Panc1 (cell line): ENCODE measurements around the gene MID1IP1. TPM values are rescaled to one million over a fixed set of nuclear protein-coding genes. Genes with fewer than 3 reads are reported as not detected.

Experiments used
- ATAC-seq: fragments of 200-7000 bp; cut with Tn5 transposase; 2 replicates; pipeline ENCODE4 v1.9.1; 2020; ENCODE audit warnings: mild to moderate bottlenecking, moderate library complexity
- BruUV-seq: library from RNA; stranded (reverse); fragments of 400-500 nt; replicated peaks from 2 replicates; lab custom pipeline; 2021; lab: Mats Ljungman, UMichigan
- CTCF ChIA-PET: fragments of 300-600 bp; sonication (Branson Sonifier 250); formaldehyde crosslinking; loops from one replicate; lab custom pipeline; 2022; ENCODE audit warnings: antibody characterized with exemption; lab: Charles Lee
- POLR2A ChIA-PET: fragments of 300-600 bp; sonication (Branson Sonifier 250); formaldehyde crosslinking; loops from one replicate; lab custom pipeline; 2022; ENCODE audit warnings: antibody characterized with exemption; lab: Charles Lee
- DNase-seq: peaks from one replicate; pipeline ENCODE4 v3.0.0-alpha.2; 2010; ENCODE audit warnings: low read depth, low spot score
- H3K27ac ChIP-seq: 2 replicates; pipeline ENCODE4 v1.5.1; 2011; ENCODE audit warnings: mild to moderate bottlenecking, low read length, inconsistent platforms
- H3K27me3 ChIP-seq: fragments of 200-500 bp; sonication (Bioruptor generic); 2 replicates; pipeline ENCODE4 v1.6.0; 2014; ENCODE audit warnings: low read length, inconsistent platforms; ENCODE audit not compliant: control insufficient read depth, insufficient read depth
- H3K36me3 ChIP-seq: fragments of 200-500 bp; sonication (Bioruptor generic); 2 replicates; pipeline ENCODE4 v1.5.1; 2014; ENCODE audit warnings: inconsistent platforms, mild to moderate bottlenecking, low read length, moderate library complexity; ENCODE audit not compliant: control insufficient read depth, insufficient read depth
- H3K4me1 ChIP-seq: 2 replicates; pipeline ENCODE4 v1.5.1; 2011; ENCODE audit warnings: inconsistent platforms, mild to moderate bottlenecking, low read length, moderate library complexity; ENCODE audit not compliant: control insufficient read depth, insufficient read depth
- H3K4me3 ChIP-seq, 2 experiments: 2 replicates each; pipeline ENCODE4 v1.5.1; 2011 to 2012; ENCODE audit warnings: low read depth in 2 of 2, low read length in 2 of 2, mild to moderate bottlenecking in 2 of 2, inconsistent platforms in 1 of 2, moderate library complexity in 1 of 2
- H3K9me3 ChIP-seq: fragments of 200-500 bp; sonication (Bioruptor generic); 2 replicates; pipeline ENCODE4 v1.5.1; 2014; ENCODE audit warnings: low read depth, mild to moderate bottlenecking, inconsistent platforms, low read length, moderate library complexity; ENCODE audit not compliant: control insufficient read depth, insufficient read depth
- CTCF ChIP-seq: fragments of 450-650 bp; IDR thresholded peaks from 2 replicates; pipeline ENCODE4 v1.5.1; 2017; ENCODE audit warnings: mild to moderate bottlenecking
- POLR2AphosphoS5 ChIP-seq: IDR thresholded peaks from 2 replicates; pipeline ENCODE4 v1.6.1; 2012; ENCODE audit warnings: mild to moderate bottlenecking, low read depth, low read length, moderate library complexity
- REST ChIP-seq, 2 experiments: IDR thresholded peaks; 2 replicates each; pipeline ENCODE4 v1.6.1; 2011 to 2012; ENCODE audit warnings: low read depth in 2 of 2, control low read depth in 1 of 2, low read length in 1 of 2, mild to moderate bottlenecking in 1 of 2, moderate library complexity in 1 of 2; ENCODE audit not compliant: insufficient read depth in 1 of 2
- SIN3A ChIP-seq: IDR thresholded peaks from 2 replicates; pipeline ENCODE4 v1.6.1; 2012; ENCODE audit warnings: low read depth, mild to moderate bottlenecking, low read length, moderate library complexity, borderline replicate concordance; ENCODE audit not compliant: insufficient read depth
- TCF7L2 ChIP-seq: IDR thresholded peaks from 2 replicates; pipeline ENCODE4 v1.6.1; 2011; ENCODE audit warnings: mild to moderate bottlenecking, low read depth, low read length, inconsistent platforms
- in situ Hi-C: cut with HindIII; loops from 2 replicates; pipeline ENCODE4 v1.10.0; 2016; ENCODE audit warnings: low sequenced_read_pairs, low pct_unique_long_range_greater_than_20kb
- intact Hi-C: fragments of 100-400 bp; cut with micrococcal nuclease; formaldehyde crosslinking; loops from one replicate; pipeline ENCODE4 v1.10.0; 2022; ENCODE audit not compliant: unreplicated experiment
- total RNA-seq: library from RNA; stranded (reverse); gene quantifications from one replicate; pipeline ENCODE4 v1.2.1, GENCODE V29; 2021; ENCODE audit not compliant: unreplicated experiment

Gene MID1IP1
- total RNA-seq, 1 experiment from 2014 or later: 14.0 TPM

DNA sequence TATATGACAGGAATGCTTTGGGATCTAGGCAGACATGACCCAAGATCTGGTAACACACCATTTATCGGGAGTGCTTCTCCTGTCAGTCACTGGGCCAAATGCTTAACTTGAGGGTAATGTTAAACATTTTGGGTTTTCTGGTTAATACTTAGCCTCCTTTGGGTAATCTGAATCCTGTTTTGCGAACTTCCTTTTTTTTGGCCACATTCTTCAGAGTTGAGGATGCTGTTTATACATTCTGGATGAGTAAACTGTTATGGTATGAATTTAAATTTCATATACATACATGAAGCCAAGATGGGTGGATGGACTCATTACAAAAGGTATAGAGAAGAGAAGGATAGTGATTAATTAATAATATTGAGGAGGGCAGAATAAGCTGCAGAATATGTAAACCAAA is 36.1 kb downstream of the MID1IP1 start:
- BruUV-seq: no TSS peak
- TF ChIP-seq POLR2AphosphoS5: no peak
- TF ChIP-seq SIN3A: no peak
- no peak for TF ChIP-seq CTCF
- no peak for TF ChIP-seq TCF7L2
- TF ChIP-seq REST (IDR thresholded peaks at IDR 0.05; ENCODE audit: insufficient read depth in 1 of 2, low read depth in 2 of 2, low read length in 1 of 2): no peak
- intact Hi-C loops (no loop called here), in situ Hi-C loops (no loop called here)
- H3K4me3 ChIP-seq: no peak overlapping the region
- no peaks in the 10 kb centered on the region for H3K9me3 ChIP-seq
- H3K27ac ChIP-seq: no peak overlapping the region
- no peaks in the 10 kb centered on the region for H3K27me3 ChIP-seq
- no peaks in the 10 kb centered on the region for H3K36me3 ChIP-seq
- no peaks in the 10 kb centered on the region for H3K4me1 ChIP-seq
- ATAC-seq: no peak
- ChIA-PET POLR2A (no interaction called here), CTCF (no interaction called here)
- DNase-seq: no peak

GRCh38 chrX:38839277-38839676 is 38.0 kb downstream of the MID1IP1 start:
- Histone ChIP-seq H3K36me3 (no peaks in the 10 kb centered on the region), H3K4me3 (no peak overlapping the region), H3K27me3 (no peaks in the 10 kb centered on the region), H3K9me3 (no peaks in the 10 kb centered on the region), H3K4me1 (no peaks in the 10 kb centered on the region), H3K27ac (no peak overlapping the region)
- intact Hi-C loops (no loop called here), in situ Hi-C loops (no loop called here)
- ChIA-PET CTCF (no interaction called here), POLR2A (no interaction called here)
- no TSS peak for BruUV-seq
- no peak for DNase-seq
- ATAC-seq: no peak
- TF ChIP-seq REST (IDR thresholded peaks at IDR 0.05; ENCODE audit: insufficient read depth in 1 of 2, low read depth in 2 of 2, low read length in 1 of 2) (no peak), TCF7L2 (no peak), SIN3A (no peak), POLR2AphosphoS5 (no peak), CTCF (no peak)
